Epidermal melanocyte (primary cell): ENCODE data around the gene VIPAS39.

ENCODE experiments used
- DNase-seq: peaks from one replicate; pipeline ENCODE4 v3.0.0; 2011; ENCODE audit warnings: low spot score; ENCODE audit not compliant: insufficient read length

The VIPAS39 gene

DNA sequence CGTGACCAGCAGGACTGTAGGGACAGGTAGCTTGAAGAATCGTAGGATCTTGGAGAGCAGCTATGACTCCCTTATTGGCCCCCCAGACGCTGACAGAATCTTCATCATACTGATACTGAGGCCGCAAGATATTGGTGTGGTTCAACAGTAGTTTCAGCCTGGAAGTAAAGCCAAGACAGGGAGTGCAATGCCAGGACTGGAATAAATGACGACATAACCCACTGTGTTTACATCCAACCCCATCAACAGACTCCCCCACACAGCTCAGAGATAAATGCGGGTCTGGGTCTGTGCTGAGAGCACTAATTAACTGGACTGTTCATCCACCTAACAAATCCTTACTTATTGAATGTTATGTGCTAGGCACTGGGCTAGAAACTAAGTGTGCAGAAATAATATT lies 50.7 kb downstream of the VIPAS39 start:
- DNase-seq, result no peak

DNA sequence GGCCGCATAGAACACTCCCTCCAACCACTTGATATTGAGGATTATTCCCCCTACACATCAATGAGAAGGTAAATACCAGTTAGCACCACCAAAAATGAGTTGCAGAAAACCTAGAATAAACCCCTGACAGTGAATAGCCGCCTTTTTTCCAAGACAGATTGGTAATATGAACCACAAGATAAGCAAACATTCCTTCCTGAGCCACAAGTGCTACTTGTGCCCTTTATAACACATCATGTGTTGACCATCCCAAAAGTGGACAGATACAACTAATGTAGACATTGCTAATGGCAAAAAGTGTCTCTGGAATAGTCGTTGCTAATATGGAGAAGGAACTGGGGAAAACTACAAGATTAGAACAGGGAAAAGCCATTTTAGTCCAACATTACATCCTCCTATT lies 51.3 kb downstream of the VIPAS39 start:
- DNase-seq, result no peak

DNA sequence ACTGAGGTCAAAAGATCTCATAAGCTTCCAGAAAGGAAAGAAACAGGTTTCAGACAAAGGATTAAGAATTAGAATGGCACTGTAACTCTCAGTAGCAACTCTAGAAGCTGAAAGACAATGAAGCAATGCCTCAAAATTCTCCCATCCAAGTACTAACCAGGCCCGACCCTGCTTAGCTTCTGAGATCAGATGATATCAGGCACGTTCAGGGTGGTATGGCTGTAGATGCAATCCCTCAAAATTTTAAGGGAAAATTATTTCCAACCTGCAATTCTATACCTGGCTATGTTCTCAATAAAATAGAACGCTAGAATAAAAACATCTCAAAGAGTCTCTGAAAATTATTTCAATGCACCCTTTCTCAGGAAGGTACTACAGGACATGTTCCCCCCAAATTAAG lies 53.6 kb downstream of the VIPAS39 start:
- no peak for DNase-seq

DNA sequence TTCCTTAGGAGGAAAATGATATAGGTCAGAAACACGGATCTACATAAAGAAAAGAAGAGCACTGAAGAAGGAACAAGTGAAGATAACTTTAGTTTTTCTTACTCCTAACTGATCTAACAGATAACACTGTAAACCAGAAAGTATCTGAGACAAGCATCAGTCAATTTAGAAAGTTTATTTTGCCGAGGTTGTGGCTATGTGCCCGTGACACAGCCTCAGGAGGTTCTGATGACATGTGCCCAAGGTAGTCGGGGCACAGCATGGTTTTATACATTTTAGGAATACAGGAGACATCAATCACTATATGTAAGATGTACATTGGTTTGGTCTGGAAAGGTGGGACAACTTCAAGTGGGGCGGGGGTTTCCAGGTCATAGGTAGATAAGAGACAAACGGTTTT lies 57.2 kb downstream of the VIPAS39 start:
- DNase-seq, result no peak

DNA sequence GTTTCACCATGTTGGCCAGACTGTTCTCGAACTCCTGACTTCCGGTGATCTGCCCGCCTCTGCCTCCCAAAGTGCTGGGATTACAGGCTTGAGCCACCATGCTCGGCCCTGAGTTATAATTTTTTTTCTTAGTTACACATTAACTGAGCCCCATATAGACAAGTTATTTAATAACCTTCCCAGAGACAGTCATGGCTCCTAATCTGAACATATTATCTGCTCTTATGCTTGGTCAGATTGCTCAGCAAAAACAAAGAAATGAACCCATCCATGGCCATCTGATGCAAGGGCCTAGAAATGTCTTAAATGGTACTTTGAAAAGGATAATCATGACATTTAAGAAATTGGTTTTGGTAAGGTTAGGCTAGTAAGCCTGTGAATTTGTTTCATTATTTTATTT lies 67.2 kb downstream of the VIPAS39 start:
- DNase-seq, result no peak

DNA sequence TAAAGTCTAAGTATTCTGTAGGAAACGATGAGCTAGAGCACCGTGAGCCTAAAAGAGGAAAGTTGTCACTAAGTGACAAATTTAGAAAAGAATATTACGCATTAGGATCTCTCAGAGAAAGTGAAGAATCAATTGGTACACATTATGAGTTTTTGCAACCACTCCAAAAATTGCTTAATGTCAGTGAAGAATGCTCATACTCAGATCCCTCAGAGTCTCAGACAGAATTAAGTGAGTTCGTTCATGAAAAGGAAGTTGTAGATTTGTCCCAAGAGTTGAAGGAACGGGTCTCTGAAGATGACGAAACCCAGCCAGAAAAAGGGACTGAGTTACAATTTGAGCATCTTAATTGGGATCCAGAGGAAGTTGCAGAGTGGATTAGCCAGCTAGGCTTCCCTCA lies 78.7 kb downstream of the VIPAS39 start:
- no peak for DNase-seq

DNA sequence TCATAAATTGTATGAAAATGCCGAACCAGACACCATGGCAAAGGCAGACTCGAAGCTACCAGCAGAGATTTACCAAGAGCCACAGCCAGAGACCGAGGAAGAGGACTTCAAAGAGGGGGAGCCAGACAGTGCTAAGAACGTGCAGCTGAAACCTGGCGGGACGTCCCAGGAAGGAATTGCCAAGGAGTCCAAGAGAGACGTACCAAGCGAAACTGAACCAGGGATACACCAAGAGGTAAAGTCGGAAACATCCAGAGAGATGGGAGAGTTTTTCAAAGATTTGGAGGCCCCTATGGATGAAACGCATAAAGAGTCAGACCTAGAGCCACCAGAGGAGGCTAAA lies 79.9 kb downstream of the VIPAS39 start:
- no peak for DNase-seq

DNA sequence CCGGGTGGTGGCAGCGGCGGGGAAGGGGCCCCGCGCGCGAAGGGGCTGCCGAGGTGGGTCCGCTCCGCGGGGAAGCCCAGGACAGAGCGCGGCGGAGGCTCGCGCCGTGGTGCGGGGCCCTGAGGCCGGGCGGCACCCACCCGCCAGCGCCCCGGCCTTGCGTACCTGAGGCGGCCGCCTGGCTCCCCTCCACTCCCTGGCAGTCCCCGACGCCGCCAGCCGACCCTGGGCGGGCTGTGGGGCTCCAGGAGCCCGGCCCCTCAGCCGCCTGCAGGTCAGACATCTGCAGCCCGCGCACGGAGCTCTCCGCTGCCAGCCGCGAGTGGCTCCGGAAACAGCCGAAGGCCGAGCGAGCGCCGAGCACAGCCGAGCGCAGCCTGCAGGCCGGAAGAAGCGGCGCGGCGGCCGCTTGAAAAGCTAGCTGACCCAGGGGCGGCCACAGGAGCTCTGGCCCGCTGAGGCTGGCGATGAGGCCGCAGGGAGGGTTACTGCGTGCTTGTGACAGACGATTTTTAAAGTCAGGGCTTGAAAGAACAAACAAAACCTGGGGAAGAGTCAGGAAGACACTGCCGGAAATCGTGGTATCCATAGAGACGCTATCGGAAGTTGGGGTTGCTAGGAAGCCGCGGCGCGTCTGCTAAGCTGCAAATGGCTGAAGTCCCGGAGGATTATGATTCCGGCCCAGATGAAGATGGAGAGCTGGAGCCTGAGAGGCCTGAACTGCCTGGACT lies 80.5 kb downstream of the VIPAS39 start, which contains the start of the genes SAMD15 and TMED8:
SAMD15 (plus strand) TSS at position 609 of the 731 bp plus-strand sequence; CDS start at position 649, 40 bp downstream.
TMED8 (minus strand) TSS at position 324 of the 731 bp plus-strand sequence; CDS start at position 283, 41 bp downstream.
- peak; percentile 88 for DNase-seq
